Activated T-cell treated with anti-CD3 and anti-CD28 coated beads, Interleukin-2, amount 50 U/mL, for 24 hours (primary cell): ENCODE data around the gene ADGRA3.
"Not testable (repeated sequence)": the region's sequence is repeated elsewhere in the genome, so short reads cannot be mapped to it uniquely, and the experiment has no call there.

Source experiments
- DNase-seq: peaks from one replicate; pipeline ENCODE4 v3.0.0-alpha.2; 2020
- H3K27ac Mint-ChIP-seq: 2 replicates; pipeline ENCODE4 v1.8.0; 2020; ENCODE audit warnings: mild to moderate bottlenecking, mixed read lengths
- H3K27me3 Mint-ChIP-seq: 2 replicates; pipeline ENCODE4 v1.8.0; 2020; ENCODE audit warnings: mixed read lengths
- H3K36me3 Mint-ChIP-seq: 2 replicates; pipeline ENCODE4 v1.8.0; 2020; ENCODE audit warnings: low read depth, mixed read lengths
- H3K4me1 Mint-ChIP-seq: 2 replicates; pipeline ENCODE4 v1.8.0; 2020; ENCODE audit warnings: low read depth, mixed read lengths
- H3K4me3 Mint-ChIP-seq: 2 replicates; pipeline ENCODE4 v1.8.0; 2020; ENCODE audit warnings: mild to moderate bottlenecking, moderate library complexity, mixed read lengths
- H3K9me3 Mint-ChIP-seq: 2 replicates; pipeline ENCODE4 v1.8.0; 2020; ENCODE audit warnings: mixed read lengths

Gene ADGRA3

DNA sequence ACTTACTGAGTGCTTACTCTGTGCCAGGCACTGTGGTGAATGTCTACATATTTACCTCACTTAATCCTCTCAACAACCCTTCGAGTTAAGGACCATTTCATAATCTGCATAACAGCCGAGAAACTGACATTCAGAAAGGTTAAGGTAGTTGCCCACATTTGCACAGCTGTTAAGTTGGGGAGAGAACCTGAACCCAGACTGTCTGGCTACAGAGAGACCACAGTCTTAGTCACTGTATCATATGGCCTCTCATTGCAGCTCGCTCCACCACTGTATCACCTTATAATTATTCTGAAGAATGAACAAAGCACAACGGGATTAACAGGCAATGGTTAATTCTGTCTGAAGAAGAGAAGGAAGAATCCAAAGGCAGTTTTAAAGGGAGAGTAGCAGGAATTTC, 98.5 kb downstream of the ADGRA3 start:
- no peak for DNase-seq
- Mint-ChIP-seq H3K27ac (no peak overlapping the region), H3K27me3 (no peaks in the 10 kb centered on the region)

DNA sequence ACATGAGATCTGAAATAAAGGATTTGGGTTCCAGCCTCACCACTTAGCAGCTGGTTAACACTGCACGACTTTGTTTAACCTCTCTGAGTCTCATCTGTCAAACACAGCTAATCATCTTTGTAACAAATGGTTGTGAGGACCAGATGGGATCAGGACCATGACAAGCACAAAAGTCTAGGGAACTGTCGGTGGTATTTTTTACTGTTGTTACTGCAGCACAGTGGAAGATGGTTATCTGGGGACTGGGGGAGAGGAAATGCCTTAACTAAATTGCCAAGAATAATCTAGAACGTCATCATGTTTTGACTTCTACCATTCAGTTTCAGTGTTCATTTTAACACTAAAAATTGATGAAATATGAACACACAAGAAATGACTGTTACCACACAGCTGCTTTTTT, 99.5 kb downstream of the ADGRA3 start:
- H3K27me3 Mint-ChIP-seq, result no peaks in the 10 kb centered on the region
- peaks cover 8% of the 10 kb centered on the region for H3K4me1 Mint-ChIP-seq
- H3K27ac Mint-ChIP-seq, result no peak overlapping the region
- H3K36me3 Mint-ChIP-seq, result peaks cover 31% of the 10 kb centered on the region
- no peak overlapping the region for H3K4me3 Mint-ChIP-seq
- H3K9me3 Mint-ChIP-seq, result no peaks in the 10 kb centered on the region
- DNase-seq, result no peak

More for the DNA sequence above, 98.5 kb downstream of the ADGRA3 start:
- peaks cover 31% of the 10 kb centered on the region for H3K36me3 Mint-ChIP-seq
- H3K4me1 Mint-ChIP-seq, result peaks cover 8% of the 10 kb centered on the region
- no peak overlapping the region for H3K4me3 Mint-ChIP-seq
- H3K9me3 Mint-ChIP-seq, result no peaks in the 10 kb centered on the region

DNA sequence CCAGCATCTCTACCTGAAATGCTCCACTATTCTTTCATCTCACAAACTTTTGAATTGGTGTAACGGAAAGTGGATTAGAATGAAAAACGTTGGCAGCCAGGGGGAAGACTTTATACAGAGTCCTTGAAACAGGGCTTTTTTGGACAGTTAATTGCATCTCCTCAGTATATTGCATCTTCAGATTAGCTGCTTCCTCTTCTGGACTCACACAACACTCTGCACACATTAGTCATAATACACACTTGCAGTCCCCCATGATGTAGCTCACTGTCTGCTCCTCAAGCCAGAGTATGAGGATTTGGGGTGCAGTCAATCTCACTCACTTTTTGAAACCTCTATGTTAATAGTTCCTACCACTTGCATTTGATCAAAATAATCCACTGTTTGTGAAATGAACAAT, 101.0 kb downstream of the ADGRA3 start:
- peaks cover 8% of the 10 kb centered on the region for H3K4me1 Mint-ChIP-seq
- peaks cover 21% of the 10 kb centered on the region for H3K36me3 Mint-ChIP-seq
- H3K4me3 Mint-ChIP-seq, result no peak overlapping the region
- H3K27me3 Mint-ChIP-seq, result no peaks in the 10 kb centered on the region
- DNase-seq, result no peak
- H3K9me3 Mint-ChIP-seq, result no peaks in the 10 kb centered on the region
- no peak overlapping the region for H3K27ac Mint-ChIP-seq

DNA sequence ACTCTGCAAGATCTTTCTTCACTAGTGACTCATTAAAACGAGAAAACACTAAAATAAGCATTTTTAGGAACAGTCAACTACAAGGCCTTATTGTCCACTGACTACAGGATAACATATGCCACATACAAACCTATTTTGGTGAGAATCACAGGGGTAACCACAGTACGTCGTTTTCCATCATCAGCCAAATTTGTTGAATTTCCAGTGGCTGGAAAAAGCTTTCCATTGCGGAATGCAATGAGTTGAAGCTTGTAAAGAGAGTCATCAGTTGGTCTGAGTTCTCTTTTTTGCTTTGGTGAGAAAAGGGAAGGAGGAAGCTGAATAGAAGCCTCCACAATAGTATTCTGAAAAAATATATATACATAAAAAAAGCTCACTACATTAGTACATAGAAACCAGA, 102.4 kb downstream of the ADGRA3 start:
- peaks cover 14% of the 10 kb centered on the region for H3K36me3 Mint-ChIP-seq
- H3K27ac Mint-ChIP-seq, result no peak overlapping the region
- no peak for DNase-seq
- no peaks in the 10 kb centered on the region for H3K9me3 Mint-ChIP-seq
- H3K4me1 Mint-ChIP-seq, result peaks cover 8% of the 10 kb centered on the region
- H3K4me3 Mint-ChIP-seq, result no peak overlapping the region
- H3K27me3 Mint-ChIP-seq, result no peaks in the 10 kb centered on the region

DNA sequence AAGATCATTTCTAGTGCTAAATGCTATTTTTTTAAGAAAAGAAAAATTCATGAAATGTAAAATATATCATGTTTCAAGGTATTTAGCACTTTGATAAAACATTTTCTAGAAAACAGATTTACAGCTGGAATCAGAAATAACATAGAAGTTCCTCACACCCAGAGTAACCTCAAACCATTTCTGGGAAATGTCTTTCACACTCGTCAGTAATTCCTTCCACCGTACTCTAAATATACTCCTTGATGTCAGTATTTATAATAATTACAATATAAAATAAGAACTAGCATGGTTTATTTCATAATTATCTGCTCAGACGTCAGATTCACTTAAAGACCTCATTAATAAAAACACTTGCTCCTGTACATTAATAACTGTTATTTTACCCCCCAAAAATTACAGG, 103.9 kb downstream of the ADGRA3 start:
- H3K36me3 Mint-ChIP-seq, result peaks cover 14% of the 10 kb centered on the region

GRCh38 chr4:22410645-22411247, 105.1 kb downstream of the ADGRA3 start:
- Mint-ChIP-seq H3K27ac (no peak overlapping the region), H3K4me1 (no peaks in the 10 kb centered on the region), H3K4me3 (no peak overlapping the region), H3K36me3 (peaks cover 17% of the 10 kb centered on the region), H3K9me3 (no peaks in the 10 kb centered on the region), H3K27me3 (no peaks in the 10 kb centered on the region)
- DNase-seq, result no peak

More for the DNA sequence above, 103.9 kb downstream of the ADGRA3 start:
- no peak for DNase-seq
- Mint-ChIP-seq H3K27me3 (no peaks in the 10 kb centered on the region), H3K4me1 (peaks cover 2% of the 10 kb centered on the region), H3K4me3 (no peak overlapping the region), H3K9me3 (no peaks in the 10 kb centered on the region), H3K27ac (no peak overlapping the region)

- H3K27me3 Mint-ChIP-seq, result no peaks in the 10 kb centered on the region
- no peaks in the 10 kb centered on the region for H3K9me3 Mint-ChIP-seq
- DNase-seq, result no peak
- peaks cover 20% of the 10 kb centered on the region for H3K36me3 Mint-ChIP-seq
- H3K27ac Mint-ChIP-seq, result no peak overlapping the region
- H3K4me3 Mint-ChIP-seq, result no peak overlapping the region
- H3K4me1 Mint-ChIP-seq, result no peaks in the 10 kb centered on the region
Observed at GRCh38 chr4:22408474-22408873, 107.4 kb downstream of the ADGRA3 start.

DNA sequence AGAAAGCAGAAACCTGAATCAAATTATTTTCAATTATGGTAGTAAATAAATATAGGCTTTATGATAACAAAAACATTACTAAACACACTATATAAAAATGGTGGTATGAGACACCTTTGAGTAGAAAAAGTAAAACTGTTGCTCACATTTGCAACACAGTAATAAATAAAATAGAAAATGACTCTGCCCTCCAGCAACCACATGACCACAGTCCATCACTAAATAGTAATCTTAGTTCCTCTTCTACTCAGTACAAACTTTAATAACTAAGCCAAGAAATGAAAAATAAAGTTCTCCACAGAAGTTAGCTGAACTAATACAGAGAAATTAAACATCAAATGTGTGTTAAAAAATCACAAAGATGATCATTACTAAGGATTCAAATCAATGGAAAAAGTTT, 108.5 kb downstream of the ADGRA3 start:
- Mint-ChIP-seq H3K27ac (no peak overlapping the region), H3K4me3 (no peak overlapping the region), H3K36me3 (peaks cover 12% of the 10 kb centered on the region), H3K9me3 (peaks cover 3% of the 10 kb centered on the region), H3K4me1 (no peaks in the 10 kb centered on the region), H3K27me3 (no peaks in the 10 kb centered on the region)
- no peak for DNase-seq

DNA sequence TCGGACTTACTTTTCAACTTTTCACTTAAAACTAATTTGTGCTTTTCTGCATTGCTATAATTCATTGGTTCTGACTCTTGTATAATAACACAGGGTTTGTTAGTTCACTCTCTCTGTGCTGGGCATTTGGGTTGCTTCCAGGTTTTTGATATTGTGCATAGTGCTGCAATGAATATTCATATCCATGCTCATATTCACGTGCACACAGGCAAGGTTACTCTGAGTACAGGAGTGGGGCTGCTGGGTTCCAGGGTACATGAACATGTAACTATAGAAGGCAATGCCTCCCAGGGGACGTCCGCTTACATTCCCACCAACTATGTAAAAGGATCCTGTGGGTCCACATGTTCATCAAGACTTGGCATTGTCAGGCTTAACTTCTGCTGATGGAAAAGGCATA, 117.2 kb downstream of the ADGRA3 start:
- Mint-ChIP-seq H3K27me3 (no peaks in the 10 kb centered on the region), H3K4me1 (peaks cover 11% of the 10 kb centered on the region), H3K4me3 (no peak overlapping the region), H3K9me3 (peaks cover 10% of the 10 kb centered on the region), H3K36me3 (peaks cover 33% of the 10 kb centered on the region), H3K27ac (no peak overlapping the region)
- DNase-seq, result no peak

DNA sequence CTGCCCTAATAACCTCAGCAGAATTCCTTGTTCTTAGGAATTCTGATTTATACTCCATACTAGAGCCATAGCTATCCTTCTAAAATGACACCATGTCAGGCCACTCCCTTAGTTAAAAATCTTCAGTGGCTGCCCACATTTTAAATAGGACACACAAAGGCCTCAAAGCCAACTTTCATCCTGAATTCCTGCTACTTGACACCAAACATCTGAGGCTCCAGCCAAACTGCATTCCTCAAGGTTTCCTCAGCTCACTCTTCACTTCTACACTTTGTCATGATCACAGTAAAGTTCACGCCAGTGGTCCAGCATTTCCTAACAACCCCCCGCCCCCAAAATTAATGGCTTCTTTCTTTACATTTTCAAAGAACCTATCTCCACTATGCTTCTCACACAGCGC, 124.3 kb downstream of the ADGRA3 start:
- DNase-seq, result no peak
- no peaks in the 10 kb centered on the region for H3K9me3 Mint-ChIP-seq
- H3K27me3 Mint-ChIP-seq, result no peaks in the 10 kb centered on the region
- H3K27ac Mint-ChIP-seq, result no peak overlapping the region
- H3K36me3 Mint-ChIP-seq, result peaks cover 19% of the 10 kb centered on the region
- H3K4me3 Mint-ChIP-seq, result no peak overlapping the region
- H3K4me1 Mint-ChIP-seq, result peaks cover 4% of the 10 kb centered on the region

DNA sequence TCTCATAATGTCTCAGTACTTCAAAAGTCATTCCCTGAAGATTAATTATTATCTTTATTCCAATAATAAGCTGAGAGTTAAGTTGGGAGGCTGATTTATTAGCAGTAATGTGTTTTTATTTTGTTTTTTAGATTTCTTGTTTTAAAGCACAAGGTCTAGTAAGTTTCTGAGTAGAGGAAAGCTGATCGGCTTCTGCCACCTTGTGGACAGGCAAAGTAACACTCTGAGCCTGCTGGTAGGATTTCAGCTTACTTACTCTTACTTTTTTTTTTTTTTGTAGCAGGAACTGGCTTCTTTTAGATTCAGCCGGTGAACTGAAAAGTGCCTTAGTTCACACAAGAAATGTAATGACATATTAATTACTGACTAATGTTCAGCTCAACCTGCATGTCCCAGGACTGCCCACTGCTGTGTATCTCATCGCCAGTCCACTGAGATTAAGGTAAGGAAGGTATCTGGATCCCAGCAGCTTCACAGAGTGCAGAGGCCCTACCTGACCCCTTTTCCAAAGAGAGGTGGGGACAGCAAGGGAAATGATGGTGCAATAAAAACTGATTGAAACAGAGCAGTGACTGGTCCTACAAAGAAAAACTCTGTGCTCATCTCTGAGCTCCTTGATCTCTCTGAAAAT, 126.5 kb downstream of the ADGRA3 start:
- Mint-ChIP-seq H3K27me3 (no peaks in the 10 kb centered on the region), H3K27ac (no peak overlapping the region), H3K4me1 (peaks cover 17% of the 10 kb centered on the region), H3K9me3 (no peaks in the 10 kb centered on the region), H3K4me3 (no peak overlapping the region), H3K36me3 (peaks cover 20% of the 10 kb centered on the region)
- peak; percentile 31 for DNase-seq

- no peak overlapping the region for H3K4me3 Mint-ChIP-seq
- H3K27me3 Mint-ChIP-seq, result no peaks in the 10 kb centered on the region
- H3K4me1 Mint-ChIP-seq, result peaks cover 17% of the 10 kb centered on the region
- H3K27ac Mint-ChIP-seq, result peak overlapping the region; percentile 73
- no peaks in the 10 kb centered on the region for H3K9me3 Mint-ChIP-seq
- H3K36me3 Mint-ChIP-seq, result peaks cover 20% of the 10 kb centered on the region
- DNase-seq, result no peak
Observed at GRCh38 chr4:22385611-22386011, 130.3 kb downstream of the ADGRA3 start.

GRCh38 chr4:22384154-22384553, 131.7 kb downstream of the ADGRA3 start:
- no peaks in the 10 kb centered on the region for H3K27me3 Mint-ChIP-seq
- no peak overlapping the region for H3K4me3 Mint-ChIP-seq
- H3K9me3 Mint-ChIP-seq, result peaks cover 8% of the 10 kb centered on the region
- no peak overlapping the region for H3K27ac Mint-ChIP-seq
- H3K4me1 Mint-ChIP-seq, result peaks cover 17% of the 10 kb centered on the region
- DNase-seq, result no peak
- H3K36me3 Mint-ChIP-seq, result peaks cover 19% of the 10 kb centered on the region

GRCh38 chr4:22382216-22382615, 133.7 kb downstream of the ADGRA3 start:
- H3K27ac Mint-ChIP-seq, H3K36me3 Mint-ChIP-seq, H3K27me3 Mint-ChIP-seq, DNase-seq, H3K4me3 Mint-ChIP-seq: not testable (repeated sequence)
- Mint-ChIP-seq H3K9me3 (peaks cover 12% of the 10 kb centered on the region), H3K4me1 (peaks cover 17% of the 10 kb centered on the region)

- Mint-ChIP-seq H3K36me3 (no peaks in the 10 kb centered on the region), H3K27me3 (no peaks in the 10 kb centered on the region)
Observed at GRCh38 chr4:22372986-22373385, 142.9 kb downstream of the ADGRA3 start.

More at GRCh38 chr4:22372986-22373385, 142.9 kb downstream of the ADGRA3 start:
- Mint-ChIP-seq H3K27ac (no peak overlapping the region), H3K9me3 (peaks cover 5% of the 10 kb centered on the region), H3K4me1 (no peaks in the 10 kb centered on the region), H3K4me3 (no peak overlapping the region)
- no peak for DNase-seq
